Gastrocnemius medialis (tissue), 4 donors: ENCODE data around the gene KCND3. TPM values are rescaled to one million over a fixed set of nuclear protein-coding genes. Genes with fewer than 3 reads are reported as not detected.

Experiments
- ATAC-seq, 2 donors: fragments of 150-250 bp; one replicate each; pipeline ENCODE4 v1.9.1; 2016
- DNase-seq, 2 donors: peaks; one replicate each; pipeline ENCODE4 v3.0.0-alpha.2; 2019
- H3K27ac ChIP-seq, 4 donors: fragments of 200-600 bp; sonication (generic); 1 replicate in 1 of 4; 2 replicates in 3 of 4; pipeline ENCODE4 v1.5.1; 2016 to 2018; ENCODE audit warnings: mild to moderate bottlenecking in 2 of 4, moderate library complexity in 1 of 4
- H3K27me3 ChIP-seq, 3 donors: fragments of 200-600 bp; sonication (generic) in 2 of 3; 1 replicate in 1 of 3; 2 replicates in 2 of 3; pipeline versions ENCODE4 v1.5.1 to v1.6.0; 2016 to 2019; ENCODE audit warnings: mild to moderate bottlenecking in 1 of 3, moderate library complexity in 1 of 3
- H3K36me3 ChIP-seq, 2 donors: fragments of 200-600 bp; sonication (generic) in 1 of 2; one replicate each; pipeline ENCODE4 v1.5.1; 2017 to 2018
- H3K4me1 ChIP-seq, 2 donors: fragments of 200-600 bp; sonication (generic) in 1 of 2; one replicate each; pipeline ENCODE4 v1.5.1; 2016 to 2017; ENCODE audit warnings: mild to moderate bottlenecking in 2 of 2
- H3K4me3 ChIP-seq, 4 donors: fragments of 200-600 bp; sonication (generic) in 3 of 4; 1 replicate in 1 of 4; 2 replicates in 3 of 4; pipeline ENCODE4 v1.5.1; 2016 to 2019; ENCODE audit warnings: mild to moderate bottlenecking in 2 of 4
- H3K9me3 ChIP-seq, 3 donors: fragments of 200-600 bp; sonication (generic) in 2 of 3; 1 replicate in 1 of 3; 2 replicates in 2 of 3; pipeline ENCODE4 v1.5.1; 2016 to 2019
- POLR2A ChIP-seq, 2 donors: fragments of 450-650 bp; IDR thresholded peaks; one replicate each; pipeline ENCODE4 v1.6.1; 2017; ENCODE audit warnings: antibody characterized with exemption in 2 of 2, mild to moderate bottlenecking in 2 of 2, moderate library complexity in 2 of 2
- in situ Hi-C, 4 donors: fragments of 200-750 bp; cut with MboI; loops; one replicate each; pipeline versions ENCODE4 v1.15.0 to v1.8.0; 2017; ENCODE audit warnings: low sequenced_read_pairs in 4 of 4
- intact Hi-C: fragments of 100-400 bp; cut with DNase I; formaldehyde crosslinking; loops from one replicate; pipeline ENCODE4 v1.15.1; 2023; ENCODE audit warnings: low total_unique reads
- total RNA-seq, 4 donors: library from RNA; depleted of rRNA; stranded (reverse); fragments of >200 nt; gene quantifications; one replicate each; pipeline versions ENCODE4 v1.1.0 to v1.2.3, GENCODE V29; 2016
- TF ChIP-seq, protein P1 (sequence below), 5 experiments: fragments of 450-650 bp in 3 of 5; fragments of 200-600 bp in 2 of 5; sonication (generic) in 2 of 5; IDR thresholded peaks in 4 of 5; conservative IDR thresholded peaks in 1 of 5; 1 replicate in 4 of 5; 2 replicates in 1 of 5; pipeline ENCODE4 v1.5.1; 2016 to 2019; ENCODE audit warnings: antibody characterized with exemption in 5 of 5, mild to moderate bottlenecking in 3 of 5, moderate library complexity in 3 of 5

KCND3 gene
- total RNA-seq, 4 donors from 2014 or later, result 1.2 to 2.6 (median 1.5) TPM

DNA sequence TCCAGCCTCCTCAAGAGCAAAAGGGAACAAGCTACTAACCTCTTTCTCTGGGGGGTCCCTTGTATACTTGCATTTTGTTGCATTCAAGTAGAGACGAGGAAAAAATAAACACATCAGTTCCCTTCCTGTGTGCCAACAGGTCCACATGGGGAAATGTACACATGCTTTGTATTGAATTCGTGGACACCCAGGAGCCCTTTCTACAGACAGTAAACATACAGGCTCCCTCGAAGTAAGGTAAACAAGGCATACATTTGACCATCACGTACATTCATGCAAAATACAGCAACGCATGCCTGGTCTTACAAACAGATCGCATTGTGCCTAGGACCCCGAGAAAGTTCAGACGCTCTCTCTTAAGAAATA lies 1.1 kb downstream of the KCND3 start:
- H3K27me3 ChIP-seq, result no peaks in the 10 kb centered on the region
- H3K27ac ChIP-seq, result peak overlapping the region; percentile 70 to 84 (median 72)
- ATAC-seq (no peak), DNase-seq (no peak)
- in situ Hi-C loops, result loop anchor here in 2 of 4 donors (25.0 kb wide), 1 partner anchor 201 kb away; no protein-coding TSS in a partner anchor
- intact Hi-C loops, result no loop called here
- no peaks in the 10 kb centered on the region for H3K36me3 ChIP-seq
- H3K4me1 ChIP-seq, result peaks cover 27 to 40% of the 10 kb centered on the region in 2 donors
- H3K4me3 ChIP-seq, result peak overlapping the region; percentile 66 to 72 (median 68)
- H3K9me3 ChIP-seq, result no peaks in the 10 kb centered on the region
- TF ChIP-seq, protein P1, sequence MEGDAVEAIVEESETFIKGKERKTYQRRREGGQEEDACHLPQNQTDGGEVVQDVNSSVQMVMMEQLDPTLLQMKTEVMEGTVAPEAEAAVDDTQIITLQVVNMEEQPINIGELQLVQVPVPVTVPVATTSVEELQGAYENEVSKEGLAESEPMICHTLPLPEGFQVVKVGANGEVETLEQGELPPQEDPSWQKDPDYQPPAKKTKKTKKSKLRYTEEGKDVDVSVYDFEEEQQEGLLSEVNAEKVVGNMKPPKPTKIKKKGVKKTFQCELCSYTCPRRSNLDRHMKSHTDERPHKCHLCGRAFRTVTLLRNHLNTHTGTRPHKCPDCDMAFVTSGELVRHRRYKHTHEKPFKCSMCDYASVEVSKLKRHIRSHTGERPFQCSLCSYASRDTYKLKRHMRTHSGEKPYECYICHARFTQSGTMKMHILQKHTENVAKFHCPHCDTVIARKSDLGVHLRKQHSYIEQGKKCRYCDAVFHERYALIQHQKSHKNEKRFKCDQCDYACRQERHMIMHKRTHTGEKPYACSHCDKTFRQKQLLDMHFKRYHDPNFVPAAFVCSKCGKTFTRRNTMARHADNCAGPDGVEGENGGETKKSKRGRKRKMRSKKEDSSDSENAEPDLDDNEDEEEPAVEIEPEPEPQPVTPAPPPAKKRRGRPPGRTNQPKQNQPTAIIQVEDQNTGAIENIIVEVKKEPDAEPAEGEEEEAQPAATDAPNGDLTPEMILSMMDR (IDR thresholded peaks at IDR 0.05 in 4 of 5, conservative IDR thresholded peaks at IDR 0.05 in 1 of 5), result no peak
- TF ChIP-seq POLR2A (IDR thresholded peaks at IDR 0.05), result no peak

- TF ChIP-seq, protein P1 (IDR thresholded peaks at IDR 0.05 in 4 of 5, conservative IDR thresholded peaks at IDR 0.05 in 1 of 5), result no peak
- TF ChIP-seq POLR2A (IDR thresholded peaks at IDR 0.05), result no peak
- no peak overlapping the region for H3K4me3 ChIP-seq
- DNase-seq (no peak), ATAC-seq (no peak)
- peak overlapping the region; percentile 70 to 84 (median 72) for H3K27ac ChIP-seq
- intact Hi-C loops, result no loop called here
- no peaks in the 10 kb centered on the region for H3K36me3 ChIP-seq
- peaks cover 27 to 40% of the 10 kb centered on the region in 2 donors for H3K4me1 ChIP-seq
- in situ Hi-C loops, result loop anchor here in 2 of 4 donors (25.0 kb wide), 1 partner anchor 200 kb away; no protein-coding TSS in a partner anchor
- no peaks in the 10 kb centered on the region for H3K27me3 ChIP-seq
- H3K9me3 ChIP-seq, result no peaks in the 10 kb centered on the region
These were observed 2.0 kb downstream of the KCND3 start for GRCh38 chr1:111987502-111987901.

DNA sequence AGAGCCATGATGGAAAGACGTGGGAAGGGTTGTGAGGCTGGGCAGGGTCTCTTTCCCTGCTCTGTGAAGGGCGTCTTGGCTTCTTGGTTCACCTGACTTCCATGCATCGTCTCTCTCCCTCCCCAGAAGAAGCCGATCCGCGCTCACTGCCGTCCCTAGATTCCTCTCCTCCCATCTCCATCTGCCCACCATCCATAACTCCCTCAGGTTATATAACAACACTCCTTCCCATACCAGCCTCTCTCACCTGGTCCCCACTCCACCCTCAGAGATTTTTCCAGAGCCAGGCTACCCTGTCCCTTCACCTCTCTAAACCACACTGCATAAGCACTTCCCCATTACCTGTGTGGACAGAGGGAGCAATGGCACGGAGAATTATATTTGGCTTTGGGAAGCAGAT lies 6.0 kb downstream of the KCND3 start:
- H3K36me3 ChIP-seq, result peaks cover 0 to 9% of the 10 kb centered on the region in 2 donors
- ATAC-seq (no peak), DNase-seq (no peak)
- H3K4me1 ChIP-seq, result peaks cover 31 to 37% of the 10 kb centered on the region in 2 donors
- TF ChIP-seq POLR2A (IDR thresholded peaks at IDR 0.05), result no peak
- TF ChIP-seq, protein P1 (IDR thresholded peaks at IDR 0.05 in 4 of 5, conservative IDR thresholded peaks at IDR 0.05 in 1 of 5), result no peak
- no peak overlapping the region for H3K4me3 ChIP-seq
- no peaks in the 10 kb centered on the region for H3K9me3 ChIP-seq
- intact Hi-C loops (no loop called here), in situ Hi-C loops (loop anchor here in 2 of 4 donors (25.0 kb wide), 1 partner anchor 196 kb away; no protein-coding TSS in a partner anchor)
- no peaks in the 10 kb centered on the region for H3K27me3 ChIP-seq
- no peak overlapping the region for H3K27ac ChIP-seq

- DNase-seq (no peak), ATAC-seq (no peak)
- H3K27ac ChIP-seq, result no peak overlapping the region
- TF ChIP-seq, protein P1 (IDR thresholded peaks at IDR 0.05 in 4 of 5, conservative IDR thresholded peaks at IDR 0.05 in 1 of 5), result no peak
- no peak for TF ChIP-seq POLR2A (IDR thresholded peaks at IDR 0.05)
- H3K9me3 ChIP-seq, result no peaks in the 10 kb centered on the region
- peaks cover 24 to 26% of the 10 kb centered on the region in 2 donors for H3K4me1 ChIP-seq
- in situ Hi-C loops (loop anchor here in 2 of 4 donors (25.0 kb wide), 1 partner anchor 195 kb away; no protein-coding TSS in a partner anchor), intact Hi-C loops (no loop called here)
- peaks cover 0 to 9% of the 10 kb centered on the region in 2 donors for H3K36me3 ChIP-seq
- H3K27me3 ChIP-seq, result no peaks in the 10 kb centered on the region
- no peak overlapping the region for H3K4me3 ChIP-seq
These were observed 7.0 kb downstream of the KCND3 start for GRCh38 chr1:111982428-111982827.

DNA sequence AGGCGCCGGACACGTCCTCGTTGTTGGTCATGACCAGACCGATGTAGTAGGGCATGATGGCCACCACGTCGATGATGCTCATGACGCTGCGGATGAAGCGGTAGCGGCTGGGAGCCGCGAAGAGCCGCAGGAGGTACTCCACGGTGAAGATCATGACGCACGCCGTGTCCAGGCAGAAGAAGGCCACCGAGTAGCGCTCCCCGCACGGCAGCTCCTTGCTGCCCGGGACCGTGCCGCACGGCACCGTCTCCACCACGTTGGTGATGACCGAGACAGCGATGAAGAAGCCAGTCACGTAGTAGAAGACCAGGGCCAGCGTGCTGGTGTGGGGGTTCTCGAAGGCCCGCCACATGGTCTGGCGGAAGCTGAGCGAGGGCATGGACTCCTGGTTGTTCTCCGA lies 7.6 kb downstream of the KCND3 start:
- peaks cover 18 to 21% of the 10 kb centered on the region in 2 donors for H3K4me1 ChIP-seq
- peaks cover 0 to 9% of the 10 kb centered on the region in 2 donors for H3K36me3 ChIP-seq
- no peaks in the 10 kb centered on the region for H3K9me3 ChIP-seq
- TF ChIP-seq, protein P1 (IDR thresholded peaks at IDR 0.05 in 4 of 5, conservative IDR thresholded peaks at IDR 0.05 in 1 of 5), result no peak
- TF ChIP-seq POLR2A (IDR thresholded peaks at IDR 0.05), result no peak
- H3K27me3 ChIP-seq, result no peaks in the 10 kb centered on the region
- H3K27ac ChIP-seq, result no peak overlapping the region
- intact Hi-C loops, result no loop called here
- DNase-seq, result no peak
- in situ Hi-C loops, result loop anchor here in 2 of 4 donors (25.0 kb wide), 1 partner anchor 195 kb away; no protein-coding TSS in a partner anchor
- H3K4me3 ChIP-seq, result no peak overlapping the region
- ATAC-seq, result no peak
